Activated T-cell treated with anti-CD3 and anti-CD28 coated beads, Interleukin-2, amount 50 U/mL, for 24 hours (primary cell): ENCODE results near the gene CUL7.

Experiments
- DNase-seq: peaks from one replicate; pipeline ENCODE4 v3.0.0-alpha.2; 2020
- H3K27ac Mint-ChIP-seq: 2 replicates; pipeline ENCODE4 v1.8.0; 2020; ENCODE audit warnings: mild to moderate bottlenecking, mixed read lengths
- H3K27me3 Mint-ChIP-seq: 2 replicates; pipeline ENCODE4 v1.8.0; 2020; ENCODE audit warnings: mixed read lengths
- H3K36me3 Mint-ChIP-seq: 2 replicates; pipeline ENCODE4 v1.8.0; 2020; ENCODE audit warnings: low read depth, mixed read lengths
- H3K4me1 Mint-ChIP-seq: 2 replicates; pipeline ENCODE4 v1.8.0; 2020; ENCODE audit warnings: low read depth, mixed read lengths
- H3K4me3 Mint-ChIP-seq: 2 replicates; pipeline ENCODE4 v1.8.0; 2020; ENCODE audit warnings: mild to moderate bottlenecking, moderate library complexity, mixed read lengths
- H3K9me3 Mint-ChIP-seq: 2 replicates; pipeline ENCODE4 v1.8.0; 2020; ENCODE audit warnings: mixed read lengths

Gene CUL7

GRCh38 chr6:43060755-43061633, 7.3 kb upstream of the CUL7 start:
- Mint-ChIP-seq H3K27ac (peak overlapping the region; percentile 99), H3K4me1 (peaks cover 30% of the 10 kb centered on the region), H3K36me3 (peaks cover 44% of the 10 kb centered on the region)

DNA sequence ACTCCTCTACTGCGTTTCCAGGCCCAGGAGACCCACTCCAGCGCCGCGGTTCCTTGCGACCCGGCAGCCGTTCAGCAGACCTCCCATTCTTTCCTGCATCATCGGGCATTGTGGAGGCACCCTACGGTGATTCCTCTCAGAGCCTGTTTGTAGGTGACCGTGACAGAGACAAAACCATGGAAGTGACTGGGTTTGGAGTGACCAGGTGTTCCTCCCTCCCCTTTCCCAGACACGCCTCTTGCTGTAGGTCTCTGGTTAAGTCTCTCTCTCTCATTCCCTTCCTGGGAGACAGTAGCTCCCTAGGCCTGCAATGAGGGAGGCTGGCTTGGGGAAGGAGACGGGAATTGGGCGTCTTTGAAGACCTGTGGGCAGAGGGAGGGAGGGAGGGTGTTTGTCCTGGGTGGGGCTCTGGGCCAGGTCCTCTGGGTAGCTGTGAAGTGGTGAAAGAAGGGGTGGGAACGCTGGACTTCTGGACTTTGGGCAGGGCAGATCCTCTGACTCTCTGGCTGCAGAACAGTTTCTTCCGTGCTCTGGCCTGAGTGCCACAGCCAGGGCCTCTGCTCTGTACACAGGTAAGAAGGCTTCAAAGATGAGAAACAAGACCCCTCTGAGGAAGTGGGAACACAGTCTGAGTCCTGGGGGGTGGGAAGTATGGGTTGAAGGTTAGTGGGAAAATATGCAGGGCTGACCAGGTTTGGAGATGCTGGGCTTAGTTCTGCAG, 6.5 kb upstream of the CUL7 start:
- H3K27me3 Mint-ChIP-seq: no peaks in the 10 kb centered on the region
- DNase-seq: no peak
- peak overlapping the region; percentile 99 for H3K27ac Mint-ChIP-seq
- peaks cover 48% of the 10 kb centered on the region for H3K36me3 Mint-ChIP-seq
- peaks cover 33% of the 10 kb centered on the region for H3K4me1 Mint-ChIP-seq
- H3K4me3 Mint-ChIP-seq: peak overlapping the region; percentile 89
- no peaks in the 10 kb centered on the region for H3K9me3 Mint-ChIP-seq

More at GRCh38 chr6:43060755-43061633, 7.3 kb upstream of the CUL7 start:
- H3K4me3 Mint-ChIP-seq: peak overlapping the region; percentile 89
- H3K9me3 Mint-ChIP-seq: no peaks in the 10 kb centered on the region
- no peaks in the 10 kb centered on the region for H3K27me3 Mint-ChIP-seq
- DNase-seq: no peak

GRCh38 chr6:43059168-43060033, 5.8 kb upstream of the CUL7 start, which contains the start of the genes KLC4 and MRPL2:
KLC4 (plus strand) TSS chr6:43059631; CDS start chr6:43061336, 1,705 bp downstream.
MRPL2 (minus strand) TSS chr6:43059434; CDS start chr6:43059381, 53 bp downstream.
- H3K4me1 Mint-ChIP-seq: peaks cover 33% of the 10 kb centered on the region
- H3K9me3 Mint-ChIP-seq: no peaks in the 10 kb centered on the region
- H3K36me3 Mint-ChIP-seq: peaks cover 55% of the 10 kb centered on the region
- peak within 1 kb of the TSS; percentile 89 for H3K4me3 Mint-ChIP-seq
- H3K27ac Mint-ChIP-seq: peak within 1 kb of the TSS; percentile 99
- peak; percentile 98 for DNase-seq
- H3K27me3 Mint-ChIP-seq: no peaks in the 10 kb centered on the region

DNA sequence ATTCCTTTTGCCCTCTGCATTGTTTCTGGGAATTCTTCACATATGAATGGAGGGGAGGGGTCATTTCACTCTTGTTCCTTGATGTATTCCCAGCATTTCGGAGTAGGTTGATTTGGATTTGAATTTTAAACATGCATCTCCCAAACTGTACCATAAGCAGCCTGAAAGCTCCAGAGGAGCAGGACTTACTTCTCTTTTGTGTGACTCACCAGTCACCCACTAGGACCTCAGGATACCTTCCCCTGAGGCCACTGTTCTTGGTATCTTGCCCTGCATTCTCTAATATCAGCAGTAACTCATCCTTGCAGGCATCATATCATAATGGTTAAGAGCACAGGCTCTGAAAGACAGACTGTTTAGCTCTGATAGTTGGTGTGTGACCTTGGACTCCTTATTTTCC, 4.9 kb upstream of the CUL7 start:
- Mint-ChIP-seq H3K36me3 (peaks cover 59% of the 10 kb centered on the region), H3K9me3 (no peaks in the 10 kb centered on the region), H3K4me1 (peaks cover 40% of the 10 kb centered on the region), H3K27me3 (no peaks in the 10 kb centered on the region), H3K27ac (peak overlapping the region; percentile 99), H3K4me3 (peak overlapping the region; percentile 89)
- DNase-seq: no peak

DNA sequence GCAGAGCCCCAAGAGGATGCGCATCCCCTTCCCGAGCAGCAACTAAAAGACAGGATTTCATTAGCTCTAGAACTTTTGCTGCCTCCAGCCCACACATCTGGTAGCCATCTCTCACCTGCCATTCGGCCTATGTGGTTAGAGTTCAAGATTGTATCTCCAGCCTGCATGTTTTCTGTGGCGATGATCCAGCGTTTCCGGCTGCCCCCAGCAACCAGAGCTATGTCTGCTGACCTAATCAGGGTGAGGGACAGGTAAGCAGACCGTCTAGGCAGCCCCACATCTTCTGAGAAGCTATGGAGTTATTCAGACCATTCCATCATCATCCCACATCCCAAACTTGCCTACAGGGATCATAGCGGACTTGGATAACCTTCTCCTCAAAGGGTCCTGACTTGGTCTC, 2.3 kb upstream of the CUL7 start:
- H3K4me3 Mint-ChIP-seq: no peak overlapping the region
- H3K9me3 Mint-ChIP-seq: no peaks in the 10 kb centered on the region
- H3K36me3 Mint-ChIP-seq: peaks cover 75% of the 10 kb centered on the region
- H3K27ac Mint-ChIP-seq: peak overlapping the region; percentile 61
- no peaks in the 10 kb centered on the region for H3K27me3 Mint-ChIP-seq
- peaks cover 60% of the 10 kb centered on the region for H3K4me1 Mint-ChIP-seq
- no peak for DNase-seq

DNA sequence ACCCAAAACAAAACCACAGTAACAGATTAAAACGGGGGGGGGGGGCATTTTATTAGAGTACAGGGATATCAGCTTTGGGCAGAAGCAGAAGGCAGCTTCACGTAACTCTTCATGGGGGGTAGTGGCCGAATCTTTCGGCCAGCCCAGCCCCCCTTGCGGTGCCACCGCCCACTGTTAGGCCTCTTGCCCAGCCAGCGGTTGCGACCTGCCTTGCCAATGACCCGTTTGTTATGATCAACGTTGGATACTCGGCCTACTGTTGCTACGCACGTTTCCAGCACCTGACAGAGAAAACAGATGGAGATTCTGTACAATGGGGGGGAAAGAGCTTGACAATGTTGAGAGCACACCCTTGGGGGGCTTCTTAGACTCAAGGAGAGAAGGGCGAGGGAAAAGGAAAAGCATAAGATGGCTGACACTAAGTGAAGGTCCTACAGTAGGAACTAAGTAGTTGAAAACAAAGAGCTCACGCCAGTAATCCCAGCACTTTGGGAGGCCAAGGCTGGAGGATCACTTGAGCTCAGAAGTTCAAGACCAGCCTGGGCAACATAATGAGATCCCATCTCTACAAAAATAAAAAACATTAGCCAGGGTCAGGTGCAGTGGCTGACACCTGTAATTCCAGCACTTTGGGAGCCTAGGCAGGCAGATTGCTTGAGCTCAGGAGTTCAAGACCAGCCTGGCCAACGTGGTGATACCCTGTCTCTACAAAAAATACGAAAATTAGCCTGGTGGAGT, 724 bp upstream of the CUL7 start:
- Mint-ChIP-seq H3K4me1 (peaks cover 53% of the 10 kb centered on the region), H3K9me3 (no peaks in the 10 kb centered on the region), H3K36me3 (peaks cover 86% of the 10 kb centered on the region), H3K4me3 (peak overlapping the region; percentile 96), H3K27ac (peak overlapping the region; percentile 96), H3K27me3 (no peaks in the 10 kb centered on the region)
- DNase-seq: no peak

DNA sequence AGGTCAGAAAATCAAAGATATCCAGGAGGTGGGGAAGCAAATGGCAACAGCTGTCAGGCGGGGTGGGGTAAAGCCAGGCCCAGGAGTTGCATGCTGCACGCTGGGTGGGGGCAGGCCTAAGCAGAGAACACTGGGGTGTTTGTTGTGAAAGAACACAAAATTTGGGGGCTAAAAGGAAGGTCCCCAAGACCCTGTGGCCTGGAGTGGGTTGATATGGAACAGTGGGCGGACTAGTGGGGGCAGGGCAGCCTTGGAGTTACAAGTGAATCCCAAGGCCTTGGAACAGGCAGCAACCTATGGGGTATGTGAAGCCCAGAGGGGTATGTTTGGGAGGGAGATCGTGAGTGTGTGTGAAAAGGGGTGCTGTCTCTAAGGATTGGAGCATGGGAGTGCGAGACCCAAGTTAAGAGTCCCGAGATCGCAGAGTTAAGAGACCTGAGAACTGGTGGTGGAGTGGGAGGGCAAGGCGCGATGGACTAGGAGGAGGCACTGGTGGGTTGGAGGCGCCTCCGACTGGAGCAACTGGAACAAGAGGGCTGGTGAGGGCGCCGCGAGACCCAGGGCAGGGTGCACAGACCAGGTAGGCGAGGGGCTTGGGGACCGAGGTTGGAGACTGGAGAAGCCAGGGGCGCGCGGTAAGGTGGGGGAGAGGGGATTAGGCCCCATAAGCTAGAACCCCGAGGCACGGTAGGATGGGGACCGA, 658 bp downstream of the CUL7 start:
- H3K4me3 Mint-ChIP-seq: peak overlapping the region; percentile 96
- no peaks in the 10 kb centered on the region for H3K9me3 Mint-ChIP-seq
- H3K4me1 Mint-ChIP-seq: peaks cover 44% of the 10 kb centered on the region
- peaks cover 87% of the 10 kb centered on the region for H3K36me3 Mint-ChIP-seq
- H3K27ac Mint-ChIP-seq: peak overlapping the region; percentile 96
- no peaks in the 10 kb centered on the region for H3K27me3 Mint-ChIP-seq
- DNase-seq: no peak

GRCh38 chr6:43052225-43052841, 1.3 kb downstream of the CUL7 start:
- no peak for DNase-seq
- Mint-ChIP-seq H3K4me3 (peak overlapping the region; percentile 96), H3K36me3 (peaks cover 86% of the 10 kb centered on the region), H3K4me1 (peaks cover 41% of the 10 kb centered on the region), H3K27ac (peak overlapping the region; percentile 96), H3K27me3 (no peaks in the 10 kb centered on the region), H3K9me3 (no peaks in the 10 kb centered on the region)

DNA sequence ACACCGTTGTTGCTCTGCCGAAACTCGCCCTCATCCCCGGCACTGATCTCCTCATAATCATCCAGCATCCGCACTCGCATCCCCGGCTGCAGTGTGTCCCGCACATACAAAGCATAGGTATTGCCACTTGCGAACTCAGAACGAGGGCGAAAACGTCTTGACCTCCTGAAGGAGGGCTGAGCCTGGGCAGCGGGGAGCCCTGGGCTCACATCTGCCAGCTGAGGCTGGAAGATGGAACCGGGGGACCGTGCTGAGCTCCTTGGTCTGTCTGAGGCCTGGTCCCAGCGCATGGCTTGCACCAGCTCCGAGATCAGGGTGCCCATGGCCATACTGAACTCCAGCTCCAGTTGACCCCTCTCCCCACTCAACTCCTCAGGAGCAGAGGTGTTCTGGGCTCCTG, 2.7 kb downstream of the CUL7 start:
- Mint-ChIP-seq H3K27ac (peak overlapping the region; percentile 77), H3K27me3 (no peaks in the 10 kb centered on the region), H3K4me3 (no peak overlapping the region), H3K9me3 (no peaks in the 10 kb centered on the region), H3K36me3 (peaks cover 88% of the 10 kb centered on the region), H3K4me1 (peaks cover 37% of the 10 kb centered on the region)
- no peak for DNase-seq

GRCh38 chr6:43047998-43048397, 5.7 kb downstream of the CUL7 start:
- Mint-ChIP-seq H3K27me3 (no peaks in the 10 kb centered on the region), H3K4me3 (no peak overlapping the region), H3K36me3 (peaks cover 83% of the 10 kb centered on the region), H3K9me3 (no peaks in the 10 kb centered on the region), H3K27ac (peak overlapping the region; percentile 42), H3K4me1 (peaks cover 26% of the 10 kb centered on the region)
- DNase-seq: no peak

DNA sequence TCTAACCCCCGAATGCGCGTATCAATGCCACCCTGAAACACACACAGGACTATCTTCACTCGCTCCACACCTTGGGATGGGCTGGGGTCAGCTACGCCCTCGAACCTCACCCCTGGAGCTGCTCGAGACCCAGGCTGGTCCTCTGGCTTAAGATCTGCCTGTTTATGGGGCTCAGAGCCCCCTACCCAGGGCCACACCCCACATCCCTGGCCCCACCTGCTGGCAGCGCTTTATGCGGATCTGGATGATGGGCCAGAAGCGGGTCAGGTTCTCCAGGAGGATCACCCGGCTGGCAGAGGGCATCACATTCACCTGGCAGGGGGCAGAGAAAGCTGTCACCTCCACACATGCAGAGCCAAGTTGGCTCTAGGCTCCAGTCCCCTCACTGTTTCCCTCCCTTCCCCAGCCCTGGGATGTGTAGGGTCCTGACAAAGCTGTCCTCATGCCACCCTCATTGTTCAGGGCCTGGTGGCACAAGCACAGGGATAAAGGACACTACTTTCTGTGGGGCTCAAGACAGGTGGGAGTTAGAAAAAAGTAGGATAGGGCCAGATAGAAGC, 8.2 kb downstream of the CUL7 start:
- Mint-ChIP-seq H3K27me3 (no peaks in the 10 kb centered on the region), H3K4me1 (peaks cover under 1% of the 10 kb centered on the region), H3K4me3 (no peak overlapping the region)

GRCh38 chr6:43043310-43043709, 10.3 kb downstream of the CUL7 start:
- Mint-ChIP-seq H3K36me3 (peaks cover 83% of the 10 kb centered on the region), H3K4me3 (no peak overlapping the region), H3K27me3 (no peaks in the 10 kb centered on the region), H3K4me1 (no peaks in the 10 kb centered on the region), H3K27ac (no peak overlapping the region), H3K9me3 (no peaks in the 10 kb centered on the region)
- no peak for DNase-seq

More for the DNA sequence above, 8.2 kb downstream of the CUL7 start:
- Mint-ChIP-seq H3K9me3 (no peaks in the 10 kb centered on the region), H3K36me3 (peaks cover 85% of the 10 kb centered on the region), H3K27ac (peak overlapping the region; percentile 59)
- no peak for DNase-seq
